ENCODE results near the gene ARHGAP44. TPM values are rescaled to one million over a fixed set of nuclear protein-coding genes. Genes with fewer than 3 reads are reported as not detected.

Gene ARHGAP44, protein sequence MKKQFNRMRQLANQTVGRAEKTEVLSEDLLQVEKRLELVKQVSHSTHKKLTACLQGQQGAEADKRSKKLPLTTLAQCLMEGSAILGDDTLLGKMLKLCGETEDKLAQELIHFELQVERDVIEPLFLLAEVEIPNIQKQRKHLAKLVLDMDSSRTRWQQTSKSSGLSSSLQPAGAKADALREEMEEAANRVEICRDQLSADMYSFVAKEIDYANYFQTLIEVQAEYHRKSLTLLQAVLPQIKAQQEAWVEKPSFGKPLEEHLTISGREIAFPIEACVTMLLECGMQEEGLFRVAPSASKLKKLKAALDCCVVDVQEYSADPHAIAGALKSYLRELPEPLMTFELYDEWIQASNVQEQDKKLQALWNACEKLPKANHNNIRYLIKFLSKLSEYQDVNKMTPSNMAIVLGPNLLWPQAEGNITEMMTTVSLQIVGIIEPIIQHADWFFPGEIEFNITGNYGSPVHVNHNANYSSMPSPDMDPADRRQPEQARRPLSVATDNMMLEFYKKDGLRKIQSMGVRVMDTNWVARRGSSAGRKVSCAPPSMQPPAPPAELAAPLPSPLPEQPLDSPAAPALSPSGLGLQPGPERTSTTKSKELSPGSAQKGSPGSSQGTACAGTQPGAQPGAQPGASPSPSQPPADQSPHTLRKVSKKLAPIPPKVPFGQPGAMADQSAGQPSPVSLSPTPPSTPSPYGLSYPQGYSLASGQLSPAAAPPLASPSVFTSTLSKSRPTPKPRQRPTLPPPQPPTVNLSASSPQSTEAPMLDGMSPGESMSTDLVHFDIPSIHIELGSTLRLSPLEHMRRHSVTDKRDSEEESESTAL
- total RNA-seq, result 0.20 and 0.22 TPM in 2 replicates

DNA sequence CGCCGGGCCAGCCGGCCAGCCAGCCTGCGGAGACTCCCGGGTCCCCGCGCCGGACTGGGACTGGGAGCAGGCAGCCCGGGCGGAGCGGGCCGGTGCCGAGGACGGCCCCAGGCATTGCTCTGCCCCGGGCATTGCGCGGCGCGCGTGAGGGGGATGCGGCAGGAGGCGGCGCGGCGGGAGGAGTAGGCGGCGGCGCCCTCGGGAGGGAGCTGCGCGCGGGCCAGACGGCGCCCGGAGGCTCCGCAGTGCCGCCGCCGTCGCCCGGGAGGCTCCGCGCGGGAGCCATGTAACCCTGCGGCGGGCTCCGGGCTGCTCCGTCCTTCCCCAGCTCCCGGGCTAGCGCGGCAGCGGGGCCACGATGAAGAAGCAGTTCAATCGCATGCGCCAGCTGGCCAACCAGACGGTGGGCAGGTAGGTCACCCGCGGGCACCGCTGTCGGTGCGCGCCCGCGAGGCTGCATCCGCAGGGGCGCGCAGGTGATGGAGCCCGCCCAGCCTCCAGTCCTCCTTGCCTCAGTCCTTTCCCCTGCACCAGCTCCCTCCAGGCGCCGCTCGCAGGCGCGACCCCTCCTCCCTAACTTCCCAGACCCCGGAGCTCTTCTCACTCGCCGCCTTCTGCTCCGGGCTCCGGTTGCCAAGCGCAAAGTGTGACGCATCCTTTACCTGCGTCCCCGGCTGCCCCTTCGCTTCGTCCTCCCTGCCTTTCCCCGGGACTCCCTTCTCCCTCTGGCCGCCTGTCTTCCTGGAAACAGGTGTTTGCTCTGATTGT is at the start of gene ARHGAP44:
Gene ARHGAP44, plus strand, starts transcription at position 18 of the 768 bp plus-strand sequence. Its CDS starts 341 bp downstream, at position 359.
- DNase-seq (ENCODE audit: low read depth in 2 of 2), result peak; percentile 10 to 48

DNA sequence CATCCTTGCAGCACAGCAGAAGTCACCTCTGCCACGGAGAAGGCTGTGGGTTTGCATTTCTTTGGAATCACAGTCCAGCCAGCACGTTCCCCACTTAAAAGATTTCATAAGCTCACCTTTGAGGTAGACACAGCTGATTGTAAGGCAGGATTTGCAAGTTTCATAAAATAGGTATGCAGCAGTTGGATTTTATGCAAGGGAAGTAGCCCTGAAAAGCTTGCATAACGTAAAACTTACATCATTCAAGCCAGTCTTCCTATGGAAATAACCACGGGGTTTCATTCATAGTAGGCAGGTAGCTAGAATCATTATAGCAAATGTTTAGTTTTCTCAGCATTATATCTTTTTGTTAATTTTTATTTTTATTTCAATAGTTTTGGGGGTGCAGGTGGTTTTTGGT is 49.8 kb upstream of the ARHGAP44 start:
- DNase-seq (ENCODE audit: low read depth in 2 of 2), result no peak

DNA sequence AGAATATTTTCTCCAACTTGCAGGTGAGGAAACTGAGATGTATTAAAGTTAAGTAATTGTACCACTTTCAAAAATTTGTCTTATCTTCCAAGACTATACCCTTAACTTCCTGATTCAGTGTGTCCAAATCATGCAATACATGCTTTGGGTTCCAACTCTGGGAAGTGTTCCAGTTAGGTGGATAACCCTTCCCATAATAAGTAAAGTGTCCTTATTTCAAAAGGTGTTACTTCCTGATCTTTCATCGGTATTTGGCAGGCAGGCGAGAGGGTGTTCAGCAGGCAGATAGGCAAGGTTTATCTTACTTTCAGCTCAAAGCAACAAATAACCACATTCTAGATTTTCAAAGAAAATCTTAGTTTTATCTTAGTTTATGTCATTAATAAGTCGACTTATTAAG is 46.3 kb upstream of the ARHGAP44 start:
- no peak for DNase-seq (ENCODE audit: low read depth in 2 of 2)

DNA sequence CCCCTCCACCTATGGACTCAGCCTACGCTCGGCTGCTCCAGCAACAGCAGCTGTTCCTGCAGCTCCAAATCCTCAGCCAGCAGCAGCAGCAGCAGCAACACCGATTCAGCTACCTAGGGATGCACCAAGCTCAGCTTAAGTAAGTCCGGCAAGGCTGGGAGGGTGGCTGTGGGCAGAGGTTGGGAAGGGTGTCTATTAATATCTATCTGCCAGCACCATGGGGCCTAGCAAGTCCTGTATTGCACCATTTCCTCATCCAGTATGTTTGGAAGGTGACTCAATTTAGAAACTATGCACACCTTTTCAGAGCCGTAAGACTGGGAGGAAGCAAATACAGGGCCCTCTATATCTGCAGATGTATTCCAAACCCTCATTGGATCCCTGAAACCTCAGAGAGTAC is 45.0 kb upstream of the ARHGAP44 start:
- no peak for DNase-seq (ENCODE audit: low read depth in 2 of 2)

DNA sequence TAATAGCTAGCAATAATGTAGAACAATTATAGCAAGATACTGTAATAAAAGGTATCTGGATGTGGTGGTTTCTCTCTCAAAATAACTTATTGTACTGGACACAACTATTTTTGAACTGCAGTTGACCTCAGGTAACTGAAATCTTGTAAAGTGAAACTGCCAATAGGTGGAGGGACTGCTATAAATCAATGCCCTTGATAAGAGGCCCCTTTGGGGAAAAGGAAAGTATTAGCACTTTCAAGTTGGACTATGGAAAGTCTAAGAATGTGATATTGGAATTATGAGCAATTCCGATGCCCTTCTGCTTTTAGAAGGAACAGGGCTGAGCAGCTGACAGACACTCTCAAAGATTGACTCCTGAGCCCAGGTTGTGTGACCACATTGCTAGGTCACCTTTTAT is 44.5 kb upstream of the ARHGAP44 start:
- DNase-seq (ENCODE audit: low read depth in 2 of 2), result no peak

DNA sequence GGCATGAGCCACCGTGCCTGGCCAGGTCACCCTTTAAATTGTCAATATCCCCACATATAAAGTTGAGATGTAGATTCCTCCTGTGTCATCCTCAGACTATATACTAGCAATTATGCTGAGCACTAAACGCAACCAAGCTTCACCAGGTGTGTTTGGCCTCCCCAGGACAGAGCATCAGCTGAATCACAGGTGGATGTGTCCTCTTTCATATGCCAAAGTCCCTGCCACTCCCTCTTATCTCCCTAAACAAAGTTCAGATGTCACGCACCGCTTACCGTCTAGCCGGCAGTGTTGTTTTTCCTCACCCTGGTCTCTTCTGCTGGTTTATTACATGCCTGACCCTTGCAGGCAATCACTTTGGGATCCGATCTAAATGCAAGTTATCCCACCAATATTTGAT is 43.8 kb upstream of the ARHGAP44 start:
- no peak for DNase-seq (ENCODE audit: low read depth in 2 of 2)

DNA sequence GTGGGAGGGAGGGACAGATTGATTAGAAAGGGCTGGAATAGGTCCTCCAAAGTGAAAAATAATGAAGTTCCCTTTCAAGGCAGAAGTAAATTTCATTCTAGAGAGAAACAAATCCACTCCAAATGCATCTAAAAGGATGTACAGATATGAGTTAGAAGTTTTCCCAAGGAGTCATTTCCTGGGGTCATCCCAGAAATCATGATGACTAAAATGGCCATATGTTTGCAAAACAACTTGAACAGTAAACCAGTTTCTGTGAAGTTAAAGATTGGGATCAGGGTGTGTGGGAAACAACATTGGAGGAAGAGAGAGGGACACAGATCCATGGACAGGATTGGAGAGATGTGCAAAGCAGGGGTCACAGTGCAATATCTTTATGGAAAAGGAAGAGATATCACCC is 32.5 kb upstream of the ARHGAP44 start:
- DNase-seq (ENCODE audit: low read depth in 2 of 2), result no peak

DNA sequence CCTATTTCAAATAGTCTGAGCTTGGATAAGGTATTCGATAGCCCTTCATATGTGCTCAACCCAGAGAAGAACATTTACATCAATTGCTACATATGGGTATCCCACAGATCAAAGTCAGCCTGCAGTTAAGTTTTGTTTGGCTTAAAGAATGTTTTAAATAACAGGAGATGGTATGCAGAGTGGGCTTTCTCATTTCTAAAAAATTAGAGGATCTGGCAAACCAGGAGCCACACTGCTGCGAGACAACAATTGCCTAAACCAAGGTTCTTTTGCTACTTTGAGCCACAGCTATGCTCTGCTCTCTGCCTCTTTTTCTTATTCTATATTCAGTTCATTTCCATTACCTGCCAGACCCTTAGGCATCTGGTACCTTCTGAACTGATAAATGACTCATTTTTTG is 30.2 kb upstream of the ARHGAP44 start:
- DNase-seq (ENCODE audit: low read depth in 2 of 2), result no peak

DNA sequence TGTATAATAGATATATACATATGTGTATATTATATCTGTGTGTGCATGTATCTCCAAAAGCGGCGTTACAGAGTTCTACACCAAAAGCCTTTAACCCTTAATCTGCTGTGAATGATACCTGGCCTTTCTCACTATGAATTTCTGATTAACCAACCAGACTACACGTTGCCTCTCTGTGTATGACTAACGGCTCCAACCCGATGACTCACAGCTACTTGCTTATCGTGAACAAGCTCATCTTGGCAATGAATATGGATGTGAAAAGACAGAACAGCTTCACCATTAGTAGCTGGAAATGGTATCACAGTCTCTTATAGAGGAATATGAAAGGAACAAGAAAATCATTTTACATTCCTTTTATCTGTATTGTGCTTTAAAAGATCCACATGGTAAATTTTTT is 23.8 kb upstream of the ARHGAP44 start:
- no peak for DNase-seq (ENCODE audit: low read depth in 2 of 2)

DNA sequence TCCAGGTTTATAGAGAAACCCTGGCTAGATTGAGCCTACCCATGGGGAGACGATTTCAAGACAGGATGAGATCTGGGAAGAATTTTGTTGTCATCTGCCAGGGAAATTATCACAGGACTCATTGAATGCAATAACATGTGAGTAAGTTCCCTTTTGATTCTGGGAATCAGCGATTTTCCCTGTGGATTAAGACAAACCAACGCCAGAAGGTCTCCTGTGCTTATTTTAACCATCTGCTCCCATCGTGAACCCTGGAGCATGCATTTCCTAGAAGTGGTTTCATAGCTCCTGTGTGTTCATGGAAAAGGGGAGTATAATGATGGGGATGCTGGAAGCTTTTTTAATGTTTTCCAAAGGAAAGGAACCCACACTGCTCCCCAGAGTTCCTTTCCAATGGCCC is 21.0 kb upstream of the ARHGAP44 start:
- DNase-seq (ENCODE audit: low read depth in 2 of 2), result no peak

DNA sequence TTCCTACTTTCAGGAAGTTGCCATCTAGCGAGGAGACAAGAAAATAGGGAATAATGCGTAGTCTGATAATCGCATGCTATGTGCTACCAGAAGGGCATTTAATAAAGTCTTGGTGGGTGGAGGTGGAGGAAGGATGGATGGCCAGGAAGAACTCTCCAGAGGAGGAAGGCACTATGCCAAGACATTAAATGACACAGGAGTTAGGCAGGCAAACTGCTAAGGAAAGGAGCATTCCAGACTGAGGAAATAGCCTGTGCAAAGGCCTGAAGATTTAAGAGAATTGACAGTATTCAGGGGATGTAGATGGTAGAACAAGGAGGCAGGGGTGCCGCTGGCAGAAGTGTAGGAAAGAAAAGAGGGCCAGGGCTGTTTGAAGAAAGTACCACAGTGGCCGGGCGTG is 19.3 kb upstream of the ARHGAP44 start:
- DNase-seq (ENCODE audit: low read depth in 2 of 2), result no peak

DNA sequence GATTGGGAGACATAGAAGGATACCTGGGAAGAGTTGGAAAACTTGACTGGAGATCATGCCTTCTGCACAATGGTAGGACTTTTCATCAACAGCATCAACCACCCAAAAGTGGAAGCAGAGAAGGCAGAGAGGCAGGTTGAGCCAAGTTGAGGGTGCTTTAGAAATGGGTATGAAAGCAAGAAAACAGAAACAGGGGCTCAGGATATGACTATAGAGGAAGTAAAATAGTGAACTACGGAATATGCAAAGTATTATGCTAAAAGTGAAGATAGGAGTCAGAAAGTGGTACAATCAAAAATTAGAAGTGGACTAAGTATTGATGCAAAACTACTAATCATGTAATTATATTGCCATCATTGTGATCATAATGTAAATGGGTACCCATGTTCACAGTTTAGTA is 16.1 kb upstream of the ARHGAP44 start:
- DNase-seq (ENCODE audit: low read depth in 2 of 2), result no peak

DNA sequence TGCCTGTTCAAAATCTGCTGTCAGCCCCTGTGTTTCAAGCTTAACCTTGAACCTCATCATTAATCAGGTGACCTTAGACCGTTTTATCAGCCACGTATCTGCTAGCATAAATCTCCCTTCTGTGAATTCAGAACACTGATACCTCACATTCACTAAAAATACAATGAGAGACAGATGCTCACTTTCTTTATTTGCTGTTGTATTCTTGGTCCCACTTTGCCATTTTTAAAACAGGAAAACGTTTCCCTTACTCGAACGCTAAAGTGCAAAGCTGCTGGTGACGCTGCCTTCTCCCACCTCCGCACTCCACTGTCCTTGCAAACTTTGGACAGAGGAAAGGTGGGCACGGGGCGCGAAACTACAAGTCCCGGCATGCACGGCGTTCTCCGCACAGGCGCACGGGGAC is 220 bp upstream of the ARHGAP44 start:
- DNase-seq (ENCODE audit: low read depth in 2 of 2), result peak in 1 of 2 donors; percentile 76

DNA sequence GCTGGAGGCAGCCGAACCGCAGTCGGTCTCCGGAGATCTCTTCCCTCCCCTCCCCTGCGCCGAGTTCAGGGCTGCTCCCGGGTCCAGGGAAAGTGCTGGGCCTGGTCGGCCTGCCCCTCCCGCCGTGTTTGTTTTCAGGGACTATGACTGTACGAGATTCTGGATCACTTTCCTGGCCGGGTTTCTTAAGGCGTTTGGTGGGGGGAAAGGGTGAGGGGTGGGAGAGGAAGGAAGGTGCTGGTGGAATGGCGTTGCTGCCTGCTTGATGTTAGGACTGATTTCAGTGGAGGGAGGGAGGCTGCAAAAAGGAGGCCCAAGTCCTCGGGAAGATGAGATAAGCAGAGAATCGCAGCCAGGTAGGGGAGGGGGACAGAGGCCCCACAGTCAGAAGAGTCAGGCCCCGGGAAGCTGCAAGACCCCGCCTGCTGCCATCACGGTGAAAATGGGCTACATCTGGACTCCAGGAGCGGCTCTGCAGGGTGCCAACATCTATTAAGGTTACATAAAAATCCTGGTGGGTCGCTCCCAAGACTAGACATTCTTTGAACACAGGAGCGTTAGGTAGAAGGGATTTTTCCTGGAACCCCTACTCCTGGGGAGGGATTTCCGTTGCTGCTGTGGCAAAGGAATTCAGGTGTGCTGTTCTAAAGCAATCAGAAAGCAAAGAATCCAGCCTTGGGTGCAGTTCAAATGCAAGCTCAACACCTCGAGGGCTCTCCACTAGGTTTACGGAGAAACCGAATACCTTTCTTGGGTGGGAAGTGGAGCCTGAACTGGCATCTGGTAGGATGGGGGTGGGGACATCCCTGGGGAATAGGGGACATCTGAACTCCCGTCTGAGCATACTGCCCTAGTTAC is 1.2 kb downstream of the ARHGAP44 start:
- no peak for DNase-seq (ENCODE audit: low read depth in 2 of 2)

DNA sequence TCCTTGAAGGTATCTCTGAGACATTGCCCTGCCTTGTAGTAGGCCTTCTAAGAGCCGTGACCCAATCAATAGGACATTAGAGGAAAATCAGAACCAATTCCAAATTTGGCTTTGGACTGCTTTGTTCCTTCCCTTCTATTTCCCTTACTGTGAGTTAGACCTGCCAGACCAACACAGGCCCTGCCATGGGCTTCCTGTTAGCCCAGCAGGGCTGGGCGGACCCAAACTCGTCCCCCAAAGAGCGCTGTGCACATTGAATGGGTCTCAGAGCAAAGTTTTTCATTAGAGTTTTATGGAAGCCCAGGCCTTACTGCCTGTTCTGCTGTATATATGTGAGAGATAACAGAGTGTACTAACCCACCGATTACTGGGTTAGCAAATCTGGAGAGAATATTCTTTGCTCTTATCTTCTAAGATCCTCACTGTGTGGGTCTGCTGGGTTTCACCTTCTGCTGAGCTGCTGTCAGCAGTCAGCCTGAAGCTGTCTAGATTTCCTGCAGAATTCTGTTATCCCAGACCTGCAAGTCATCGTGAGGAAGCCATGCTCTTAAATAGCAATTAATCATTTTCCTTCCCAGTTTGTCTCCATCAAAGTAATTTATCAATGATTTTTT is 5.7 kb downstream of the ARHGAP44 start:
- DNase-seq (ENCODE audit: low read depth in 2 of 2), result no peak

DNA sequence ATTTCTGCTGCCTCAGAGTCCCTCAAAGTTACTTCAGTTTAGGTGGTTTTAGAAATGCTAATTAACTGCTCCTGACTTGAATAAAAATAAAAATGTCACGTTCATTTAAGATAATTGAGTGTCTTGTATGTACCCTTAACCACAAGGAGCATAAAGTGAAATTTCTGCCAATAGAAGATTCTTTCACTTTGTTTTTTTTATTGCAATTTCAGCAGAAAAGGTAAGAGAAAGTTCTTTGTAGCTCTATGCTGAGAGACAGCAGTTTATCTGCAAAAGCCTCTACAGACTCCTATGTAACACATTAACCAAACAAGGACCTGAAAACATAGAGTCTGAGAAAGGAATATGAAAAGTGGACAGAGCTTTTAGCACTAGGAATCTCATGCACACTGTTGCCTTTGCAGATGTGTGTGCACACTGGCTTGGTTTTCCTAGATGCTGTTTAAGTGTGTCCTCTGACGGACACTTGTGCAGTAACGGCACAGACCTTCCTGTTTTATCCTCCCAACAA is 11.6 kb downstream of the ARHGAP44 start:
- no peak for DNase-seq (ENCODE audit: low read depth in 2 of 2)

DNA sequence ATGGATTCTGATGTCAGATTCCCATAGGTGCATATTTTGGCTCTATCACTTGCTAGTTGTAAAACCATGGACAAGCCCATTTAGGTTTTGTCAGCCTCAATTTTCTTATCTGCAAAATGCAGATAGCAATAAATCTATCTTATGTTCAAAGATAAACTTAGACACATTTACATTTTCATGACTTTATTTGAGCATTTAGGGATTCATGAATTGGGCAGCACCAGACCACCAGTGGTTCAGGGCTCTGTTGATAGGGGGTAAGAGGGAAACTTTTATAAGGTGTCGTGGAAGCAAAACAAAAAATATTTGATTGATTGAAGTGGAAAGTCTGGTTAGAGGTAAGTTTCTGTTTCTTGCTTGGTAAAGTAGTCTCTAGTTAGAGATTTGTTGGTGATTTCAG is 17.3 kb downstream of the ARHGAP44 start:
- no peak for DNase-seq (ENCODE audit: low read depth in 2 of 2)

DNA sequence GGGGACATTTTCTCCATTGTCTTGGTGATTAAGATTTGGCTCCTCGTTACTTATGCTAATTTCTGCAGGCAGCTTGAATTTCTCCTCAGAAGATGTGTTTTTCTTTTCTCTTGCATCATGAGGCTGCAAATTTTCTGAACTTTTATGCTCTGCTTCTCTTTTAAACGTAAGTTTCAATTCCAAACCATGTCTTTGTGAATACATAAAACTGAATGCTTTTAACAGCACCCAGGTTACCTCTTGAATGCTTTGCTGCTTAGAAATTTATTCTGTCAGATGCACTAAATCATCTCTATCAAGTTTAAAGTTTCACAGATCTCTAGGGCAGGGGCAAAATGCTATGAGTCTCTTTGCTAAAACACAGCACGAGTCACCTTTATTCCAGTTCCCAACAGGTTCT is 19.4 kb downstream of the ARHGAP44 start:
- no peak for DNase-seq (ENCODE audit: low read depth in 2 of 2)

DNA sequence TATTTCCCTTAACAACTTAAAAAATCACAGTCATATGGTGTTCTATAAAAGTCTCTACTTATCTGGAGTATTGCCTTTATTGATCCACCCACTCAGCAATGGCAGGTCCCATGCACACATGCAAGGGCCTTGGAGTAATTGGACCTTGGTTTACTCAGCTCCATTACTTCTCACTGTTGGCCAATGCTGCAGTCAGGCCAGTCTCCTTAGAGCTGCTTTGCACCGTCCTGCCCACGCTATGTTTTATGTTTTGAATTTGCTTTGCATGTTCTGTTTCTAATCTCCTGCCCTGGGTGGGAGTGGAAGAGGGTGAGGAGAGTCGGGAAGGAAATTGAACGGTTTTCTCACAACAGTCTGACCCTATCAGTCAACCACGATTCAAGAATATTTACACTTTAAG is 23.6 kb downstream of the ARHGAP44 start:
- no peak for DNase-seq (ENCODE audit: low read depth in 2 of 2)

DNA sequence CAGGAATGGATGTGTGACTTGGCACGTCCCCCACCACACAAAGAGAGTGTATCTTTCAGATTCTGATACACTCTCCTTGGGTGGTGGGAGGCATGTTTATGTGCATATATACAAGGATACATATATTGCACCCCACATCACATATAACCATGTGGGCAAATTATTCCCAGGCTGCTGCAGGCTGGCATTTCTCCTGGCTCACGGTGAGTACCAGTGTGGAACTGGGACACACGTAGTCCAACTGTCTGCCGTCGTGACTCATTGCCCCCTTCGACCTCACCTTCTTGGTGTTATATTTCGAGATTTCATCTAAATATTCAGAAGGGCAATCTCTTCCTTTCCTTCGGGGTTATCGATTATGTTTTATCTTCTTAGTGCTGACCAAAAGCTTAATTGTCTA is 24.4 kb downstream of the ARHGAP44 start:
- DNase-seq (ENCODE audit: low read depth in 2 of 2), result no peak

All from lung microvascular endothelial cell (primary cell).